B cell (primary cell): ENCODE results near the gene NIPAL4.

Experiments used
- CTCF ChIP-seq: fragments of 200-600 bp; IDR thresholded peaks from one replicate; pipeline ENCODE4 v1.8.0; 2022; ENCODE audit warnings: antibody characterized with exemption, mild to moderate bottlenecking
- EZH2 ChIP-seq: IDR thresholded peaks from 2 replicates; pipeline ENCODE4 v1.6.1; 2012; ENCODE audit warnings: borderline replicate concordance, low read depth, mild to moderate bottlenecking, moderate library complexity, low read length; ENCODE audit not compliant: insufficient read depth, poor library complexity, severe bottlenecking

- no peak for TF ChIP-seq CTCF
- no peak for TF ChIP-seq EZH2
Measured at GRCh38 chr5:157459715-157460599, at the start of gene NIPAL4.
